Endothelial cell of umbilical vein (primary cell): ENCODE results near the gene SPATA31D4. TPM values are rescaled to one million over a fixed set of nuclear protein-coding genes. Genes with fewer than 3 reads are reported as not detected.

Experiments used
- BruUV-seq: library from RNA; stranded (reverse); fragments of 400-500 nt; replicated peaks from 2 replicates; lab custom pipeline; 2021; lab: Mats Ljungman, UMichigan
- CTCF ChIA-PET: fragments of 300-600, 350-600 bp; sonication (Branson Sonifier 250); formaldehyde crosslinking; loops from one replicate; lab custom pipeline; 2021; ENCODE audit warnings: antibody characterized with exemption, inconsistent platforms; lab: Charles Lee
- POLR2A ChIA-PET: fragments of 300-600, 350-600 bp; sonication (Branson Sonifier 250); formaldehyde crosslinking; loops from one replicate; lab custom pipeline; 2021; ENCODE audit warnings: antibody characterized with exemption, inconsistent platforms; lab: Charles Lee
- DNase-seq: peaks from one replicate; pipeline ENCODE4 v3.0.0-alpha.2; 2011; ENCODE audit warnings: low read depth, low spot score
- FAIRE-seq: peaks from 2 replicates; lab custom pipeline; 2011; peaks lifted over from hg19 to GRCh38; lab: Jason Lieb, UNC
- H2AFZ ChIP-seq: 2 replicates; pipeline ENCODE4 v1.6.0; 2012; ENCODE audit warnings: low read depth, low read length, control low read depth, inconsistent platforms
- H3K27ac ChIP-seq: 2 replicates; pipeline ENCODE4 v1.5.1; 2011; ENCODE audit warnings: low read depth, mild to moderate bottlenecking, control low read depth, low read length, moderate library complexity; ENCODE audit not compliant: insufficient read depth
- H3K27me3 ChIP-seq, 2 experiments: 2 replicates each; pipeline versions ENCODE4 v1.6.0 to v1.6.1; 2011; ENCODE audit warnings: low read length in 2 of 2, mixed read lengths in 1 of 2; ENCODE audit not compliant: control insufficient read depth in 2 of 2, insufficient read depth in 2 of 2
- H3K36me3 ChIP-seq, 2 experiments: 2 replicates in 1 of 2; 3 replicates in 1 of 2; pipeline ENCODE4 v1.5.1; 2011; ENCODE audit warnings: low read length in 2 of 2, mild to moderate bottlenecking in 1 of 2, moderate library complexity in 1 of 2; ENCODE audit not compliant: control insufficient read depth in 2 of 2, insufficient read depth in 2 of 2; ENCODE audit errors: extremely low read depth in 1 of 2
- H3K4me1 ChIP-seq: 3 replicates; pipeline ENCODE4 v1.5.1; 2011; ENCODE audit warnings: mild to moderate bottlenecking, low read length; ENCODE audit not compliant: control insufficient read depth, insufficient read depth; ENCODE audit errors: extremely low read depth
- H3K4me2 ChIP-seq: 2 replicates; pipeline ENCODE4 v1.6.1; 2011; ENCODE audit warnings: low read length, control low read depth, mixed read lengths; ENCODE audit not compliant: insufficient read depth
- H3K4me3 ChIP-seq, 3 experiments: fragments of 200-600 bp in 1 of 3; sonication (generic), shearing (Covaris generic) in 1 of 3; replicated peaks in 1 of 3; 2 replicates each; pipeline ENCODE4 v1.5.1; 2011 to 2016; ENCODE audit warnings: control low read depth in 3 of 3, low read length in 3 of 3, mild to moderate bottlenecking in 2 of 3, inconsistent platforms in 1 of 3, low read depth in 1 of 3, moderate library complexity in 1 of 3; ENCODE audit not compliant: insufficient read depth in 1 of 3
- H3K79me2 ChIP-seq: 2 replicates; pipeline ENCODE4 v1.6.0; 2012; ENCODE audit warnings: low read length, inconsistent platforms; ENCODE audit not compliant: control insufficient read depth, insufficient read depth
- H3K9ac ChIP-seq: replicated peaks from 2 replicates; pipeline ENCODE3; 2011; ENCODE audit warnings: low read length, control low read depth; ENCODE audit not compliant: insufficient read depth; ENCODE audit errors: extremely low read depth
- H3K9me1 ChIP-seq: replicated peaks from 3 replicates; pipeline ENCODE4 v1.6.0; 2011; ENCODE audit warnings: mild to moderate bottlenecking, low read length; ENCODE audit not compliant: control insufficient read depth, insufficient read depth; ENCODE audit errors: extremely low read depth
- H3K9me3 ChIP-seq: replicated peaks from 2 replicates; pipeline ENCODE4 v1.5.1; 2012; ENCODE audit warnings: low read length, inconsistent platforms; ENCODE audit not compliant: control insufficient read depth, insufficient read depth
- H4K20me1 ChIP-seq: replicated peaks from 2 replicates; pipeline ENCODE3; 2011; ENCODE audit warnings: mild to moderate bottlenecking, low read length; ENCODE audit not compliant: control insufficient read depth, insufficient read depth; ENCODE audit errors: extremely low read depth
- CTCF ChIP-seq, 2 donors: IDR thresholded peaks; 1 replicate in 1 of 2; 2 replicates in 1 of 2; pipeline ENCODE4 v1.5.1; 2011; ENCODE audit warnings: low read length in 2 of 2, mild to moderate bottlenecking in 2 of 2, moderate library complexity in 2 of 2, control low read depth in 1 of 2, inconsistent platforms in 1 of 2, low read depth in 1 of 2; ENCODE audit not compliant: insufficient read depth in 1 of 2; ENCODE audit errors: extremely low read depth in 1 of 2
- EZH2 ChIP-seq: IDR thresholded peaks from 2 replicates; pipeline ENCODE4 v1.6.1; 2012; ENCODE audit warnings: borderline replicate concordance, low read depth, mild to moderate bottlenecking, moderate library complexity, low read length, inconsistent platforms; ENCODE audit not compliant: severe bottlenecking
- FOS ChIP-seq: IDR thresholded peaks from 2 replicates; pipeline ENCODE4 v1.6.1; 2011; ENCODE audit warnings: mild to moderate bottlenecking, low read length, moderate library complexity, borderline replicate concordance; ENCODE audit not compliant: insufficient read depth
- GATA2 ChIP-seq: IDR thresholded peaks from 2 replicates; pipeline ENCODE4 v1.7.0; 2011; ENCODE audit warnings: low read depth, mild to moderate bottlenecking, moderate library complexity, mixed read lengths, low read length; ENCODE audit not compliant: insufficient read length, insufficient read depth
- JUN ChIP-seq: IDR thresholded peaks from 2 replicates; pipeline ENCODE4 v1.6.1; 2011; ENCODE audit warnings: borderline replicate concordance, low read depth; ENCODE audit not compliant: insufficient read length, insufficient read depth
- MAX ChIP-seq: IDR thresholded peaks from 2 replicates; pipeline ENCODE4 v1.6.1; 2011; ENCODE audit not compliant: insufficient read depth, insufficient read length
- MYC ChIP-seq: IDR thresholded peaks from one replicate; pipeline ENCODE4 v1.6.1; 2011; ENCODE audit warnings: mild to moderate bottlenecking, low read depth, low read length
- POLR2A ChIP-seq: IDR thresholded peaks from 2 replicates; pipeline ENCODE4 v1.6.1; 2012; ENCODE audit warnings: low read depth, mild to moderate bottlenecking, control low read depth, low read length
- POLR2AphosphoS5 ChIP-seq: IDR thresholded peaks from 2 replicates; pipeline ENCODE4 v1.6.1; 2012; ENCODE audit warnings: low read depth, mild to moderate bottlenecking, control low read depth, low read length, moderate library complexity; ENCODE audit not compliant: insufficient read depth
- dilution Hi-C: fragments of 300-500 bp; cut with MboI; formaldehyde crosslinking; loops from one replicate; pipeline ENCODE4 v1.15.0; 2019; ENCODE audit warnings: low sequenced_read_pairs; ENCODE audit not compliant: extremely low pct_ligation_motif_present
- intact Hi-C: fragments of 100-400 bp; cut with micrococcal nuclease; formaldehyde crosslinking; loops from one replicate; pipeline ENCODE4 v1.10.0; 2022
- polyA plus RNA-seq, 4 experiments: library from polyadenylated mRNA; depleted of rRNA in 3 of 4; stranded (reverse) in 3 of 4; unstranded in 1 of 4; fragments of >200 nt; gene quantifications; 2 replicates each; pipeline versions ENCODE4 v1.2.1 to v1.2.3, GENCODE V29; 2011 to 2012; ENCODE audit warnings: missing spikeins in 1 of 4
- total RNA-seq: library from RNA; stranded (reverse); gene quantifications from 2 replicates; pipeline ENCODE4 v1.2.3, GENCODE V29; 2021

Gene SPATA31D4
- total and polyA plus RNA-seq, 2 donors (not counting 3 experiments of a cell fraction or from before 2014, with no cell fraction given), result not detected

GRCh38 chr9:81980568-81980967, 52.3 kb downstream of the SPATA31D4 start:
- TF ChIP-seq MAX (no peak), POLR2AphosphoS5 (no peak), MYC (no peak), POLR2A (no peak), EZH2 (no peak), GATA2 (no peak), FOS (no peak)
- no peak overlapping the region for H3K9ac ChIP-seq
- H3K4me1 ChIP-seq, result no peaks in the 10 kb centered on the region
- H3K27ac ChIP-seq, result no peak overlapping the region
- dilution Hi-C loops (no loop called here), intact Hi-C loops (loop anchor here (10.0 kb wide), 1 partner anchor 96 kb away; no protein-coding TSS in a partner anchor)
- FAIRE-seq (no peak), DNase-seq (no peak)
- no peak overlapping the region for H3K4me3 ChIP-seq
- BruUV-seq, result no TSS peak
- CTCF ChIA-PET, result no interaction called here
- no peak overlapping the region for H3K4me2 ChIP-seq
- H3K9me1 ChIP-seq, result no peaks in the 10 kb centered on the region
- POLR2A ChIA-PET, result no interaction called here
- H4K20me1 ChIP-seq, result no peaks in the 10 kb centered on the region
- H3K27me3 ChIP-seq, result no peaks in the 10 kb centered on the region
- no peaks in the 10 kb centered on the region for H3K9me3 ChIP-seq
- no peaks in the 10 kb centered on the region for H3K79me2 ChIP-seq
- no peak overlapping the region for H2AFZ ChIP-seq
- H3K36me3 ChIP-seq, result no peaks in the 10 kb centered on the region

GRCh38 chr9:81981883-81982282, 53.7 kb downstream of the SPATA31D4 start:
- Histone ChIP-seq H4K20me1 (no peaks in the 10 kb centered on the region), H3K4me3 (no peak overlapping the region), H3K27ac (no peak overlapping the region), H3K4me2 (no peak overlapping the region), H3K9me1 (no peaks in the 10 kb centered on the region), H3K79me2 (no peaks in the 10 kb centered on the region), H2AFZ (no peak overlapping the region), H3K9me3 (no peaks in the 10 kb centered on the region), H3K9ac (no peak overlapping the region), H3K27me3 (no peaks in the 10 kb centered on the region), H3K4me1 (no peaks in the 10 kb centered on the region), H3K36me3 (no peaks in the 10 kb centered on the region)
- POLR2A ChIA-PET, result no interaction called here
- DNase-seq, result no peak
- intact Hi-C loops (loop anchor here (10.0 kb wide), 1 partner anchor 97 kb away; no protein-coding TSS in a partner anchor), dilution Hi-C loops (no loop called here)
- BruUV-seq, result no TSS peak
- TF ChIP-seq MYC, result no peak
- no peak for TF ChIP-seq POLR2A
- no peak for TF ChIP-seq GATA2
- no peak for TF ChIP-seq FOS
- TF ChIP-seq EZH2, result no peak
- TF ChIP-seq JUN, result no peak
- no peak for TF ChIP-seq POLR2AphosphoS5
- TF ChIP-seq MAX, result no peak
- TF ChIP-seq CTCF (IDR thresholded peaks at IDR 0.05; ENCODE audit: extremely low read depth in 1 of 2, insufficient read depth in 1 of 2, low read depth in 1 of 2, low read length in 2 of 2), result no peak
- CTCF ChIA-PET, result no interaction called here
- no peak for FAIRE-seq
